HG03521 (cell line): ENCODE results near the gene PTPN7.
"Not testable (repeated sequence)": the region's sequence is repeated elsewhere in the genome, so short reads cannot be mapped to it uniquely, and the experiment has no call there.

ENCODE experiments used
- ATAC-seq: cut with Tn5 transposase; IDR thresholded peaks from one replicate; pipeline ENCODE4 v1.9.1; 2021; ENCODE audit warnings: mild to moderate bottlenecking, moderate library complexity; ENCODE audit not compliant: unreplicated experiment

The PTPN7 gene

GRCh38 chr1:202167708-202168415 is 7.5 kb upstream of the PTPN7 start:
- ATAC-seq: no peak

- ATAC-seq: not testable (repeated sequence)
These were observed 6.7 kb upstream of the PTPN7 start for GRCh38 chr1:202167054-202167453.

GRCh38 chr1:202165942-202166843 is 5.8 kb upstream of the PTPN7 start:
- ATAC-seq: no peak

- ATAC-seq: no peak
These were observed 5.0 kb upstream of the PTPN7 start for GRCh38 chr1:202165267-202165941.

- peak; percentile 61 for ATAC-seq
These were observed 4.1 kb upstream of the PTPN7 start for GRCh38 chr1:202164271-202165037.

GRCh38 chr1:202163281-202164270 is 3.2 kb upstream of the PTPN7 start:
- no peak for ATAC-seq

GRCh38 chr1:202162418-202163280 is 2.2 kb upstream of the PTPN7 start:
- ATAC-seq: no peak

- no peak for ATAC-seq
These were observed 1.6 kb upstream of the PTPN7 start for GRCh38 chr1:202162047-202162417.

- ATAC-seq: no peak
These were observed 997 bp upstream of the PTPN7 start for GRCh38 chr1:202161151-202162046.

GRCh38 chr1:202159534-202160371 is 649 bp downstream of the PTPN7 start:
- ATAC-seq: no peak

GRCh38 chr1:202158810-202159533 is 1.4 kb downstream of the PTPN7 start:
- ATAC-seq: no peak

- ATAC-seq: no peak
These were observed 2.5 kb downstream of the PTPN7 start for GRCh38 chr1:202157945-202158344.

- ATAC-seq: no peak
These were observed 3.8 kb downstream of the PTPN7 start for GRCh38 chr1:202156590-202156989.

GRCh38 chr1:202155478-202156021 is 4.9 kb downstream of the PTPN7 start:
- ATAC-seq: no peak

GRCh38 chr1:202154766-202155477 is 5.5 kb downstream of the PTPN7 start:
- ATAC-seq: no peak
